Endometrial microvascular endothelial cells (primary cell): ENCODE results near the gene SLCO3A1. TPM values are rescaled to one million over a fixed set of nuclear protein-coding genes. Genes with fewer than 3 reads are reported as not detected.
"Not testable (repeated sequence)": the region's sequence is repeated elsewhere in the genome, so short reads cannot be mapped to it uniquely, and the experiment has no call there.

Experiments
- in situ Hi-C: cut with HindIII; loops from 2 replicates; pipeline ENCODE4 v1.10.0; 2017; ENCODE audit warnings: low sequenced_read_pairs, low pct_unique_long_range_greater_than_20kb; ENCODE audit errors: inconsistent ontology term
- total RNA-seq: library from RNA; depleted of rRNA; stranded (reverse); fragments of >200 nt; gene quantifications from one replicate; pipeline ENCODE4 v1.2.3, GENCODE V29; 2015; ENCODE audit errors: inconsistent ontology term

The SLCO3A1 gene
- total RNA-seq, 1 donor from 2014 or later, result 2.0 TPM

DNA sequence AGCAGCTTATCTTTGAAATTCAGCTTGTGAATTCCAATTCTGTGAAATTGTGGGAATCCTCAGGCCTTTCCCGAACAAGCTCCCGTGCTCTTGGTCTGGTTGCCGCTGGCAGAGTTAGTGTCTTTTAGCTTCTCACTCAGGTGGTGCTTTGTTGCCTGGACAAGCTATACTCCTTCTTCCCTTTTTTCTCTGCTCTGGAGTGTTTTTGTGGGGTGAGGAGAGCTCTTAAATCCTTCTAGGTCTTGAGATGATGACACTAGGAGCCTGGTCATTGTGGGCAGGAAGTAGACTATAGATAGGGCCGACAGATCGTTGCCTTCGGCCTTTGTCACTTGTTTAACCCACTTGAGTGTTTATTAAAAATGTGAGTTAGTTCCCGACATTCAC, 93.8 kb downstream of the SLCO3A1 start:
- in situ Hi-C loops, result no loop called here

DNA sequence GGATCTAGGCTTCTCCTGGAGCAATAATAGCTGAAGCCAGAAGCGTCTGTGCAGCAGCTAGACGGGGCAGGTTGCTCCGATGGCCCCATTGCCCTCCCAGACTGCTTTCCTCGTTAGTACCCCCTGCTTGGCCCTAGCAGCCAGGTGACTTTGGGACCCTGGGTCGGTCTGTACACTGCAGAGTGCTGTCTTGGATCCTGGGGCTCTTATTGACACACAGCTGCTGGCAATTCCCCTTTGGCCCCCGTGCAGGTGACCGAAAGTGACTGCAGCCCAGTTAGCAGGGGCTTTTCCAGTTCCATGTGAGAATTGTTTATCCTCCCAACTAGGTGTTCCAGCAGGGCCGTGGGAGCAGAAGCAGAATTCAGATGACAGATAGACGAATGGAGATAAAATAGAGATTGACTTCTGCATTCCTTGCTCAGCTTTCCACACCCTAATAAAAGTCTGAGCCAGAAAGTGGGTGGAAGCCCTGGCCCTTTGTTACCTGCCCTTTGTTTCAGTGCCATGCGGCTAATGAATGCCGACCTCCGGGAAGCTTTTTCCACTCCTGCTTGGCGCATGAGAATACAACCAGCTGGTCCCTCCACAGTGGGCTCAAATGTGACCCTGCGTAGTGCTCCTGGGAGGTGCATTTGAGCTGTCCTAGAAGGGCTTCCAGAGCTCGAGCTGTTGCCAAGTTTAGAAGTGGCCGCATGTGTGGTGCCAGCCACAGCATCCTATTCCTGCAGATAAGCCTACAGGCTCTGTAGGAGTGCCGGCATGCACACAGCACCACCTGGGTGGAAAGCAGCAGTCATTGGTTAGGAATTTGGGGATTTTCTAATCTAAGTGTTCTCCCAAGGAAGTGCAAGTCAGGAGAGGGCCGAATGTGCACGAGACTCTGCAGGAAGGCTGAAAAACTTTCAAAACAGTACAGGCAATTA, 94.4 kb downstream of the SLCO3A1 start:
- in situ Hi-C loops, result no loop called here

DNA sequence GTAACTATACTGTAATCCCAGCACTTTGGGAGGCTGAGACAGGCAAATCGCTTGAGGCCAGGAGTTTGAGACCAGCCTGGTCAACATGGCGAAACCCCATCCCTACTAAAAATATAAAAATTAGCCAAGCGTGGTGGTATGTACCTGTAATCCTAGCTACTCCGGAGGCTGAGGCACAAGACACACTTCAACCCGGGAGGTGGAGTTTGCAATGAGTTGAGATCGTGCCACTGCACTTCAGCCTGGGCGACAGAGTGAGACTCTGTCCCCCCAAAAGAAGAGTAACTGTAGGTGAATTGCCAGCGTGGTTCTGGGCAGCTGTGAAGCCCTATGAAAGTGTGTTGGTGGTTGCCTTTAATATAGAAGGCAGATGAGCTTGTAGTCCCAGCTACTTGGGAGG, 95.9 kb downstream of the SLCO3A1 start:
- in situ Hi-C loops, result no loop called here

DNA sequence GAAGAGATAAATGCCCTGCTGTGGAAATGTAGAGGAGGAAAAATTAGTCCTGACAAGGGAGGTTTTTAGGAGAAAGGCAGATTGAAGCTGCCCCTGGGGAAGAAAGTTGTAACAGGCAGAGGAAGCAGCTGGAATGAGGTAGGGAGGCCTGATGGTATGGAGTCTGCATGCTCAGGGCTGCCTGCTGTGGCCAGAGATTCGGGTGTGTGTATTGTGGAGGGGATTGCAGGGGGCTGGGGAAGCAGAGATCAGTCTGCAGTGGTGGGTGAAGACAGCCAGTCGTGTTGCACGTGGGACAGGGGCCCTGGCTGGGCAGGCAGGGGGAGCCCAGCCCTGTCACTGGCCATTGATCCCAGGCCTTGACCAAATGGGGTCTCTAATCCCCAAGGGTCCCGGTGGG, 96.5 kb downstream of the SLCO3A1 start:
- in situ Hi-C loops, result no loop called here

DNA sequence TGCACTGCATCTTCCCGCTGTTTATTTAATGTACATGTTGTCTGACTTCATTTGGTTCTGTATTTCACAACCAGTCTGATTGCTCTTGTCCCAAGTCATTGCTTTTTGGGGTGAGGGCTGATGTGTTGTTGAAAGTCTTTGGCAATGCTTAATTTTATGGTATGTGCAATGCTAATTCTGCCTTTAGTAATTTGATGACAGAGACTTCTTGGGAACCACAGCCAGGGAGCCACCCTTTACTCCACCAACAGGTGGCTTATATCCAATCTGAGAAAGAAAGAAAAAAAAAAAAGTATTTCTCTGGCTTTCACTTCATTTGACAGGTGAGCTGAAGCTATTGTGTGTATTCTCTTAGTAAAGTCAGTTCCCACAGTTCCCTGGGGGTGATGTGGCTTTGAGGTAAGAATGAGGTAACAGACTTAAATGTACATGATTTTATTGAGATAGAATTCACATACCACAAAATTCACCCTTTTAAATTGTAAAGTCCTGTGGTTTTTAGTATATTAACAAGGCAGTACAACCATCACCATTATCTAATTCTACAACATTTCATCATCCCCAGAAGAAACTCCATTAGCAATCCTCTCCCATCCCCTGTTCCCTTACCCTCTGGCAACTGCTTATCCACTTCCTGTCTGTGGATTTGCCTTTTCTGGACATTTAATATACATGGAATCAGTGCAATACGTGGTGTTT, 97.3 kb downstream of the SLCO3A1 start:
- in situ Hi-C loops, result no loop called here

DNA sequence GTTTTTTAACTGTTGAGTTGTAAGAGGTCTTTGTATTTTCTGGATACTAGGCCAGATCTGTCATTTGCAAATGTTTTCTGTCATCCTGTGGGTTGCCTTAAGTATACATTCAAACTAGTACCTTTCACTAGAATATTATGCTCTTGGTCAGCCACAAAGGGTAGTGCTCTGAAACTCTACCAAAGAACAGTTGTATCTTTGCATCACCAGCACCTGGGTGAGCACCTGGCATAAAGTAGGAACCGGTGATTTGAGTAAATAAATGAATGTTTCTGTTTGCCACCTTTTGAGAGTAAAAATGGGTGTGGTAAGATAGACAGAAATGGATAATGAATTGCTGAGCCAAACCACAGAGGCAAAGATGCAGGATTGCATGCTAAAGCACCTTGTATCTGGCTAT, 98.7 kb downstream of the SLCO3A1 start:
- in situ Hi-C loops, result no loop called here

DNA sequence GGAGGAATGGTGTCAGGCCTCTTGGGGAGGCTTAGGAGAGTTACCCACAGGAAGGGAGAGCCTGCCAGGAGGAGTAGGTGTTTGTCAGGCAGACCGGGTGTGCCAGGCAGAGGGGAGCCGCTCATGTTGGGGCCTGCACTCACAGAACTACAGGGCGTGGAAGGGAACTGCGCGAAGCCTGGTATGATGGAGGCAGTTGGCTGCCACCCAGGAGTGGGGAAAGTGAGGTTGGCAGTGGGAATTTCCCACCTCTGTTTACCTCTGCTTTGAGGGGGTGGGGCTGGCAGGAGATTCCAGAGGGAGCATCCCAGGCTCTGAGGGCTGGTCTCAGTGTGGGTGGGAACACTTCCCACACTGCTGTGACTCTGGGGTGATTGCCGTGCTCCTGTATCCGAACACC, 99.9 kb downstream of the SLCO3A1 start:
- in situ Hi-C loops, result no loop called here

DNA sequence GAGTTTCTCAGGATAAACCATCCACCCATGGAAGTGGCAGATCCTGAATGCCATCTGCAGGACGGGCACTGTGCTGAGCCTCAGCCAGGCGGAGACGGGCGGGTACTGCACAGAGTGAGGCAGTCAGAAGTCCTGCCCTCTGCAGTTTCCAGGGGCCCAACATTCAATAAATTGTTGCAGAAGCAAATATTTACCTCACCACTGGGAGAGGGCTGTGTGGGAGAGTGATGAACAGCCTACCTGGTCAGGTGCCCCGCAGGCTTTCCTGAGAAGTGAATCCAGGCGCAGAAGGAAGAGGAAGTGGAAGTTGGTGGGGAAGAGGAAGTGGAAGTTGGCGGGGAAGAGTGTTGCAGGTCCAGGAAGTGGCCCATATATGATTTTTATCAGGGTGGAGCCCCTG, 100.8 kb downstream of the SLCO3A1 start:
- in situ Hi-C loops, result no loop called here

DNA sequence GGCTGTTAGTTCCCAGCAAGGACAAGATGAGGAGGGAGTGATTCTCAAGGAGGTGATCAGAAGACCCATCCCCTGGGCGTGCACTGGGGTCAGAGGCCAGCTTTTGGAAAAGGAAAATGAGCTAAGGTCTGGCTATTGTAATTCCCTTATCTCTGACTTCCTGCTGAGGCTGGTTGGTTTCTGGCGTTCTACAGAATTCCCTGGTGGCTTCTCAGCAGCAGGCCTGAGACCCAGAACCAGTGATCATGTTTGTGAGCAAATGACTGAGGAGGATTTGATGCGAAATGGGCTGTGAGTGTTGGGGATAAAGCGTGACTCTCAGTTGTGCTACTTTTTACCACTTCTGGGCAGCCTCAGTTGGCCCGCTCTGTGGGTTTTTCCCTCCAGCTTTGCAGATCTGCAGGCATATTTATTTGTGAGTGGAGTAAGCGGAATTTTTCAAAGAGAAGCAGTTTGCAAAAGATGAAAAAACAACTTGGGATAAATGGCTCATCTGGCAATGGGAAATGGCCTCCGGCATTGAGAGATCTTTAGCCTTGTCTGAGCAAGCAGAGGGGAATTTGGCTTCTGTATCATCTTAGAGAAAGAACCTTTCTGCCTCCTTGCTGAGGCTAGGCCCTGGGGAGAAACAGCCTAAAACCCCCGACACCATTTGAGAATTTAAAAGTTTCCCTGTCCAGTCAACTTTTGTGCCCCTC, 102.7 kb downstream of the SLCO3A1 start:
- in situ Hi-C loops, result no loop called here

DNA sequence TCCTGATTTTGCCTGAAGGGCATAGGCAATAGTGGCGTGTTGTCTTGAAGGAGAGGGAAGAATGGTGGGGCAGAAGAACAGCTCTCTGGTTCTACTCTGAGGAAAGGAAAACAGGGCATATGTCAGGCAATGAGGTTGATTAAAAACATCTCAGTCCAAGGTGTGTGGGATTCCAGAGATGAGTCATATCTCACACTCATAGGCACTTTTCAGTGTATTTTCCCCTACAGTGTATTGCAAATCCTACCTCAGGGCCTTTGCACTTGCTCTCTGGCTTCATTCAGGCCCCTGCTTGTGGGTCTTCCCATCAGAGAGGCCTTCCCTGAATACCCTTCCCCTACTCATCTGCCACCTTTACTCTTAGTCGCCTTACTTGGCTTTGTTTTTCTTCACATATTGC, 107.8 kb downstream of the SLCO3A1 start:
- in situ Hi-C loops, result no loop called here

DNA sequence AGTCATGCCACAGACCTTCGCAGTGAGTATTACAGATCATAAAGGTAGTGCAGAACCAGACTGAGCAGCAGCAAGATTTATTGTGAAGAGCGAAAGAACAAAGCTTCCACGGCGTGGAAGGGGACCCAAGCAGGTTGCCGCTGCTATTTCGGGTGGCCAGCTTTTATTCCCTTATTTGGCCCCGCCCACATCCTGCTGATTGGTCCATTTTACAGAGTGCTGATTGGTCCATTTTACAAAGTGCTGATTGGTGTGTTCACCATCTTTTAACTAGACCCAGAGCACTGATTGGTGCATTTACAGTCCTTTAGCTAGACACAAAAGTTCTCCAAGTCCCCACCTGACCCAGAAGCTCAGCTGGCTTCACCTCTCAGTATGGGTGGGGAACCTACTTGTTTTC, 110.2 kb downstream of the SLCO3A1 start:
- in situ Hi-C loops, result not testable (repeated sequence)

DNA sequence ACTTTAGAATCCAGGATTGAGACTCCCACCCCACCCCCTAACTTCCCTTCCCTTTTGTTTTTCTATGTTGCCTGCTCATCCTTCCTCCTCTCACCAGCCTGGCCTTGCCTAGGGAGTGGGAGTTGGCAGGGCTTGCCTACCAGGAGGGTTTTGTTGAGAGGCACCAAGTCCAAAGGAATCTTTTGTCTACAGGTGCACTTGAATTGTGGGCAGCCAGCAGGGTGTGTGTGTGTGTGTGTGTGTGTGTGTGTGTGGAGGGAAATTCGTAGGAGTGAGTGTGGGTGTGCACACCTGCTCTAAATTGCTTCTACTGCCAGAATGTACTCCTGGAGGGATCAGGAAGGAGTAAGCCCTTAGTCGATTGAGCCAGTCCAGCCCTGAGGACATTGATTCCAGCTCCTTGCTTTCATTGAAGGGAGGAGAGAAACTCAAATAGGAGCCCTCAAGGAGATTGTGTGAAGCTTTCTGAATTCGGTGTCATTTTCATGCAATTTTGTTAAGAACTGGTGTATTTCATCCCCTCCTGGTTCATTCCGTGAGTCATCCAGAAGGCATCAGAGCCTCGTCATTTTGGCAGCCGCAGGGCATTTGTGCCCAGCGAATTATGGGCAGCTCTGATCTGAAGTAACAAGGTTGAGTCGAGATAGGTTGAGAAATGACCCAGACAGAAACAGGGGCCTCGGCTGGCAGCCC, 112.1 kb downstream of the SLCO3A1 start:
- in situ Hi-C loops, result no loop called here

DNA sequence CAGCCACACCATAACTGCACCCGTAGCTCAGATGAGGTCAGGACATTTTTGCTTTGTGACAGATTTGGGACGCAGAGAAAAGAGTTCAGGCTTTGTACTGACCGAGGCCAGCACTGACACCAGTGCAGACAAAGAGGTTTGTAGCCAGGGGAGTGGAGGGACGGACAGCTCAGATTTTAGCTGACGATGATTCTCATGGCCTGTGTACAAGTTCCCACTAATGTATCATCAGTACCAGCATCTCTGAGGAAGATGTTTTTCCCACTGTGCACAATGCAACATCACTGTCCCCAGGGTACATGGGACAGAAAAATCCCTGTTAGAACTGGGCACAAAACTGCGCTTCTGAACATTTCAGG, 112.7 kb downstream of the SLCO3A1 start:
- in situ Hi-C loops, result no loop called here

DNA sequence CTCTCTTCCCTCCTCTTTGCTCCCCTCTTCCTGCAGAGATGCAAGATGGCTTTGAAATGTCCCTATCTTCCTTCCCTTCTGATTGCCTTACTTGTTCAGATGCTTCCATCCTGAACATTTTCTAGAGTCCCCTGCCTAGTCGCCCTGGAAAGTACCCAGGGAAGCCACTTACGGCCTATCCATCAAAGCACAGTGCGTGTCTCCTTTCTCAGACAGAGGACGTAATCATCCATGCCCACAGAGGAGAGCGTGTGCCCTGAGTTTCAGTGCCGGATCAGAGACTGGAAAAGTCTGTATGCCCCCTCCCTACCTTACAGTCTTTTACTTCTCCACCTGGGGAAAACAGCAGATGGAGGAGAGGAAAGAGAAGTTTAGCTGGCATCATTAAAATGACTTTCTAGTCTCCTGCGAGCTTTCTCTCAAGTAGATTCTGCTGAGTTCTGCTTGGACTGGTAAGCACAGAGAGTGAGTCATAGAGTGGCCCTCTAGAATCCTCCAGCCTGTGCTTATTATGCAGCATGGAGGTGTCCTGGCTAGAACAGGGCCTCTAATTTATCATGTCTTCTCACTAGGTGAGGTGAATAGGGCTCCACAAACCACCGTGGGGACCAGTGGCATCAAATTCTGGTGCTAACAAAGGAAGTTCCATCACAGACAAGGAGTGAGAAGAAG, 114.6 kb downstream of the SLCO3A1 start:
- in situ Hi-C loops, result no loop called here

DNA sequence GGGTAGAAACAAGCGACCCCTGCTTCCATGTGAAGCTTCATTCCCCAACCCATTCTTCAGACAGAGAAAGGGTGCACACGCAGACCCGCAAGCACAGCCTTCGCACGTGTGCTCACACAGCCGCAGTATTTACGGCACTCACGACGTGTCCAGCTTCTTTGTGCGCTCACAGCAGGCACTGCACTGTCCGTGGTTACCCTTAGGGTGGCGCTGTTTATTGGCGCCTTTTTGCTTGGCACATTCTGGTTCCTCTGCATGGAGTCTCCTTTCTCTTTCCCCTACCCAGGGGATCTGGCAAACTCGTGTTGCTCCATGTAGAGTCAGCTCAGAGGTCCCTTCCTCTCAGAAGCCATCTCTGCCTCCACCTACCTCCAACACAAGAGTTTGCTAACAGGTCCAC, 115.1 kb downstream of the SLCO3A1 start:
- in situ Hi-C loops, result no loop called here

DNA sequence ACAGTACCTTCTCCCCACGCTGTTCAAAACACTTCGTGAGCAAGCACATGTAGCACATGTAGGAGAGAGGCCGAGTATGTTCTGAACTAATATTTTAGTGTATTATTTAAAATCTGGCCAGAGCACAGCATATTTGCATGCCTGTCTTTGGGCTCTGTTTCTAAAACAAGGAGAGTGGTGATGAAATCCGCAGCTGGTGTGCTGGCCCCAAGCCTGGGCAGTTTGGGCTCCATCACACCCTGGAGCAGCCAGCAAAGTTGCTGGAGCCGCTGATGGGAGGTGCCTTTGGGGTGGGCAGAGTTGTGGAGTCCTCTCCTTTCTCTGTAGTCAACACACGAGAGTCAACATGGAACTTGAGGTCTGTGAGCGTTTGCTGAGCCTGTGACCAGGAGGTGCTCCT, 116.6 kb downstream of the SLCO3A1 start:
- in situ Hi-C loops, result no loop called here

DNA sequence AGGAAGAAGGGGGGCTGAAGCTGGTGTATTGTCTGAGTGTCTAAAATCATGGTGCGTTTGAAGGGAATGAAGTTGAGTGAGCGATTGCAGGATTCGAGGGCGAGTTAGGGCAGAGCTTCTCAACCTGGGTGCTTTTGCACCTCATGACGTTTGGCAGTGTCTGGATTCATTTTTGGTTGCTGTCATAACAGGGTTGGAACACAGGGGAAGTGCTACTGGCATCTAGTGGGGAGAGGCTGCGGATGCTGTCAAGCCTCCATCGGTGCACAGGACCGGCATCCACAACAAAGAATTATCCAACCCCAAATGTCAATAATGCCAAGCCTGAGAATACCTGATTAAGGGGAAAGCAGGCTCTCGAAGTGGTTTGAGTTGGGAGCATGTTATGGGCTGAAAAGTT, 120.0 kb downstream of the SLCO3A1 start:
- in situ Hi-C loops, result no loop called here

DNA sequence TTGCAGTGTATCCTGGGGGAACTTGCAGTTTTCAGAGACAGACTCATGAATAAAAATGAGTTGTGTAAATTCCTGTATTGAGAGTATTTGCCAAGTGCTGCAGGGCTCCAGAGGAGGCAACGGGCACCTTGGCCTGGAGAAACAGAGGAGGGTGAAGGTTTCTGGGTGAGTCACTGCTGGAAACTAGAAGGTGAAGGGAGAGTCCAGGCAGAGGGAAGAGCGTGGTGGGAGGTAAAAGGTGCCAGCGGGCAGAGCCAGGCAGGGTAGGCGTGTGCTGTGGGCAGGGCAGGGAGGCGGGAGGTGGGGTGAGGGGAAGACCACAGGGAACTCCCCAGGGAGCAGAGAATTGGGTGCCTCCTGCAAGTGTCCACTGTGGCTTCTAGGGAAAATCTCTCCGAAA, 120.8 kb downstream of the SLCO3A1 start:
- in situ Hi-C loops, result no loop called here
